Suprapubic skin (tissue), 4 donors: ENCODE measurements around the gene SNAPC2.

Source experiments
- CTCF ChIP-seq, 2 donors: fragments of 200-600 bp in 1 of 2; fragments of 450-650 bp in 1 of 2; sonication (generic) in 1 of 2; IDR thresholded peaks; one replicate each; pipeline ENCODE4 v1.5.1; 2016 to 2019; ENCODE audit warnings: antibody characterized with exemption in 2 of 2, mild to moderate bottlenecking in 1 of 2, moderate library complexity in 1 of 2
- POLR2A ChIP-seq, 2 donors: fragments of 450-650 bp; IDR thresholded peaks; one replicate each; pipeline ENCODE4 v1.6.1; 2017; ENCODE audit warnings: antibody characterized with exemption in 2 of 2, mild to moderate bottlenecking in 2 of 2, moderate library complexity in 2 of 2
- POLR2AphosphoS5 ChIP-seq, 3 donors: sonication (generic); formaldehyde crosslinking; IDR thresholded peaks; one replicate each; pipeline ENCODE4 v1.6.1; 2017; ENCODE audit warnings: antibody characterized with exemption in 3 of 3

- no peak for TF ChIP-seq CTCF (IDR thresholded peaks at IDR 0.05)
- no peak for TF ChIP-seq POLR2AphosphoS5 (IDR thresholded peaks at IDR 0.05)
- TF ChIP-seq POLR2A (IDR thresholded peaks at IDR 0.05), result no peak
These were observed 48.5 kb upstream of the SNAPC2 start for GRCh38 chr19:7871437-7872305.
